HepG2 (cell line): ENCODE data around the gene RER1. TPM values are rescaled to one million over a fixed set of nuclear protein-coding genes. Genes with fewer than 3 reads are reported as not detected.
A peak's percentile ranks its signal among the peaks of the same experiment; 100 is the strongest.

Experiments
- ATAC-seq: fragments of 200-7000 bp; cut with Tn5 transposase; 3 replicates; pipeline ENCODE4 v1.9.1; 2020; ENCODE audit warnings: mild to moderate bottlenecking, moderate library complexity
- BruUV-seq: library from RNA; stranded (reverse); fragments of 400-500 nt; replicated peaks from 2 replicates; lab custom pipeline; 2021; lab: Mats Ljungman, UMichigan
- CTCF ChIA-PET: fragments of 300-600 bp; formaldehyde crosslinking; extraction: SDS; loops from one replicate; lab custom pipeline; 2021; ENCODE audit warnings: low total read pairs, inconsistent platforms, low intra/inter-chr PET ratio; lab: Yijun Ruan, JAX
- POLR2A ChIA-PET: fragments of 350-600 bp; sonication (Branson Sonifier 250); formaldehyde crosslinking; loops from one replicate; lab custom pipeline; 2020; ENCODE audit warnings: antibody characterized with exemption, inconsistent platforms; lab: Yijun Ruan, JAX
- DNase-seq: peaks from one replicate; pipeline ENCODE4 v3.0.0-alpha.2; 2015; ENCODE audit warnings: low spot score
- FAIRE-seq: peaks from 3 replicates; lab custom pipeline; 2011; peaks lifted over from hg19 to GRCh38; lab: Jason Lieb, UNC
- H2AFZ ChIP-seq: one replicate; pipeline ENCODE4 v1.6.1; 2011; ENCODE audit warnings: low read length, inconsistent platforms
- H3K27ac ChIP-seq: fragments of 300-600 bp; 3 replicates; pipeline ENCODE4 v1.8.0; 2011; ENCODE audit warnings: mixed run types, mild to moderate bottlenecking, mixed read lengths, low read length, inconsistent platforms; ENCODE audit not compliant: insufficient read depth; ENCODE audit errors: extremely low read length
- H3K27me3 ChIP-seq, 2 experiments: fragments of 200-600 bp in 1 of 2; 2 replicates in 1 of 2; 3 replicates in 1 of 2; pipeline versions ENCODE4 v1.6.0 to v1.8.0; 2011; ENCODE audit warnings: low read length in 2 of 2, mild to moderate bottlenecking in 2 of 2, moderate library complexity in 2 of 2, inconsistent platforms in 1 of 2; ENCODE audit not compliant: insufficient read depth in 2 of 2, control insufficient read depth in 1 of 2
- H3K36me3 ChIP-seq, 2 experiments: fragments of 200-600 bp in 1 of 2; replicated peaks in 1 of 2; 2 replicates in 1 of 2; 3 replicates in 1 of 2; pipeline versions ENCODE4 v1.5.1 to v1.8.0; 2011; ENCODE audit warnings: low read length in 2 of 2, inconsistent platforms in 1 of 2; ENCODE audit not compliant: insufficient read depth in 2 of 2, control insufficient read depth in 1 of 2
- H3K4me1 ChIP-seq: 2 replicates; pipeline ENCODE4 v1.5.1; 2012; ENCODE audit warnings: low read length, inconsistent platforms; ENCODE audit not compliant: insufficient read depth
- H3K4me2 ChIP-seq: 2 replicates; pipeline ENCODE4 v1.6.0; 2011; ENCODE audit warnings: low read depth, low read length, inconsistent platforms
- H3K4me3 ChIP-seq, 3 experiments: fragments of 200-600 bp in 1 of 3; sonication (generic), shearing (Covaris generic) in 1 of 3; replicated peaks in 1 of 3; 2 replicates each; pipeline ENCODE4 v1.5.1; 2011 to 2016; ENCODE audit warnings: low read length in 3 of 3, inconsistent platforms in 2 of 3, low read depth in 2 of 3, mild to moderate bottlenecking in 2 of 3, control low read depth in 1 of 3, mixed read lengths in 1 of 3; ENCODE audit not compliant: insufficient read depth in 1 of 3
- H3K79me2 ChIP-seq: one replicate; pipeline ENCODE4 v1.6.1; 2011; ENCODE audit warnings: low read length, inconsistent platforms; ENCODE audit not compliant: insufficient read depth
- H3K9ac ChIP-seq: 2 replicates; pipeline ENCODE4 v1.6.0; 2011; ENCODE audit warnings: mild to moderate bottlenecking, low read depth, low read length, inconsistent platforms; ENCODE audit not compliant: insufficient read depth
- H3K9me3 ChIP-seq: 2 replicates; pipeline ENCODE4 v1.5.1; 2012; ENCODE audit warnings: mild to moderate bottlenecking, low read length
- H4K20me1 ChIP-seq: 2 replicates; pipeline ENCODE4 v1.6.0; 2011; ENCODE audit warnings: inconsistent platforms, mild to moderate bottlenecking, low read length, moderate library complexity; ENCODE audit not compliant: insufficient read depth
- ARHGAP35 ChIP-seq: sonication (generic); formaldehyde crosslinking; IDR thresholded peaks from 2 replicates; pipeline ENCODE4 v1.9.0; 2022; ENCODE audit warnings: mild to moderate bottlenecking, inconsistent platforms, moderate library complexity, missing genetic modification reagents, borderline replicate concordance
- ARNT2 ChIP-seq: sonication (generic); formaldehyde crosslinking; IDR thresholded peaks from 2 replicates; pipeline ENCODE4 v1.8.0; 2022; ENCODE audit warnings: mild to moderate bottlenecking, low read depth, missing genetic modification reagents, moderate library complexity
- EZH2 ChIP-seq: conservative IDR thresholded peaks from 2 replicates; pipeline ENCODE4 v1.6.1; 2012; ENCODE audit warnings: mild to moderate bottlenecking, low read depth, low read length, moderate library complexity
- HNRNPK ChIP-seq: fragments of 200-400 bp; formaldehyde crosslinking; IDR thresholded peaks from 2 replicates; pipeline ENCODE4 v1.6.1; 2018; ENCODE audit warnings: low read length, low read depth, moderate library complexity, mild to moderate bottlenecking; ENCODE audit not compliant: poor library complexity, severe bottlenecking
- HNRNPL ChIP-seq: fragments of 200-400 bp; formaldehyde crosslinking; IDR thresholded peaks from 2 replicates; pipeline ENCODE4 v1.6.1; 2017; ENCODE audit warnings: mild to moderate bottlenecking, low read depth, low read length
- HNRNPLL ChIP-seq: fragments of 200-400 bp; formaldehyde crosslinking; IDR thresholded peaks from 2 replicates; pipeline ENCODE4 v1.6.1; 2017; ENCODE audit warnings: mild to moderate bottlenecking, low read depth, low read length; ENCODE audit not compliant: poor library complexity, severe bottlenecking
- NR2F6 ChIP-seq, 2 experiments: IDR thresholded peaks; 2 replicates each; pipeline ENCODE4 v1.6.1; 2016; ENCODE audit warnings: antibody characterized with exemption in 1 of 2, mild to moderate bottlenecking in 1 of 2
- RAD21 ChIP-seq: fragments of 450-650 bp; formaldehyde crosslinking; IDR thresholded peaks from 2 replicates; pipeline ENCODE4 v1.5.0; 2020; ENCODE audit warnings: mild to moderate bottlenecking
- SALL2 ChIP-seq: sonication (generic); formaldehyde crosslinking; IDR thresholded peaks from 2 replicates; pipeline ENCODE4 v1.8.1; 2023; ENCODE audit warnings: mild to moderate bottlenecking, missing genetic modification reagents, inconsistent platforms
- STAG1 ChIP-seq: sonication (generic); formaldehyde crosslinking; IDR thresholded peaks from 2 replicates; pipeline ENCODE4 v1.4.0; 2020; ENCODE audit warnings: missing genetic modification reagents
- ZNF687 ChIP-seq: sonication (generic); formaldehyde crosslinking; IDR thresholded peaks from 2 replicates; pipeline ENCODE4 v1.5.1; 2020; ENCODE audit warnings: mild to moderate bottlenecking, missing genetic modification reagents, moderate library complexity
- WGBS: methylation state at CpG from one replicate; pipeline ENCODE4 v1.1.6; 2017; ENCODE audit warnings: low lambda C conversion rate; 5-methylcytosine and 5-hydroxymethylcytosine counted together
- in situ Hi-C: cut with HindIII; loops from 2 replicates; pipeline ENCODE4 v1.10.0; 2017; ENCODE audit warnings: low pct_unique_long_range_greater_than_20kb; ENCODE audit not compliant: extremely low pct_ligation_motif_present
- intact Hi-C: fragments of 100-400 bp; cut with micrococcal nuclease; formaldehyde crosslinking; loops from one replicate; pipeline ENCODE4 v1.10.0; 2022; ENCODE audit not compliant: unreplicated experiment
- polyA plus RNA-seq, 8 experiments: library from polyadenylated mRNA; depleted of rRNA in 3 of 8; stranded (reverse) in 7 of 8; unstranded in 1 of 8; fragments of >200 nt; fragmentation: Illumina TruSeq in 4 of 8; extraction: Trizol in 4 of 8; gene quantifications; 2 replicates each; pipeline versions ENCODE4 v1.2.1 to v1.2.3, GENCODE V29; 2011 to 2016; ENCODE audit warnings: low read depth in 4 of 8, missing spikeins in 1 of 8, mixed read lengths in 1 of 8; ENCODE audit not compliant: insufficient read depth in 1 of 8
- total RNA-seq, 5 experiments: library from RNA; depleted of rRNA; stranded (reverse); fragments of >200 nt; fragmentation: Illumina TruSeq; extraction: Trizol; gene quantifications; 2 replicates each; pipeline ENCODE4 v1.2.3, GENCODE V29; 2016; ENCODE audit warnings: low read depth in 1 of 5
- TF ChIP-seq, protein P1 (sequence below): sonication (generic); formaldehyde crosslinking; IDR thresholded peaks from 2 replicates; pipeline ENCODE4 v1.5.0; 2020; ENCODE audit warnings: mild to moderate bottlenecking, missing genetic modification reagents, moderate library complexity
- TF ChIP-seq, protein P2 (sequence below): IDR thresholded peaks from 2 replicates; pipeline ENCODE4 v1.6.1; 2016
- TF ChIP-seq, protein P3 (sequence below): sonication (generic); formaldehyde crosslinking; conservative IDR thresholded peaks from 2 replicates; pipeline ENCODE4 v1.8.1; 2023; ENCODE audit warnings: missing genetic modification reagents

Gene RER1
- total and polyA plus RNA-seq, 2 of the 13 experiments (the other 11 are each of a cell fraction or from before 2014, with no cell fraction given) = 128 to 164 TPM

DNA sequence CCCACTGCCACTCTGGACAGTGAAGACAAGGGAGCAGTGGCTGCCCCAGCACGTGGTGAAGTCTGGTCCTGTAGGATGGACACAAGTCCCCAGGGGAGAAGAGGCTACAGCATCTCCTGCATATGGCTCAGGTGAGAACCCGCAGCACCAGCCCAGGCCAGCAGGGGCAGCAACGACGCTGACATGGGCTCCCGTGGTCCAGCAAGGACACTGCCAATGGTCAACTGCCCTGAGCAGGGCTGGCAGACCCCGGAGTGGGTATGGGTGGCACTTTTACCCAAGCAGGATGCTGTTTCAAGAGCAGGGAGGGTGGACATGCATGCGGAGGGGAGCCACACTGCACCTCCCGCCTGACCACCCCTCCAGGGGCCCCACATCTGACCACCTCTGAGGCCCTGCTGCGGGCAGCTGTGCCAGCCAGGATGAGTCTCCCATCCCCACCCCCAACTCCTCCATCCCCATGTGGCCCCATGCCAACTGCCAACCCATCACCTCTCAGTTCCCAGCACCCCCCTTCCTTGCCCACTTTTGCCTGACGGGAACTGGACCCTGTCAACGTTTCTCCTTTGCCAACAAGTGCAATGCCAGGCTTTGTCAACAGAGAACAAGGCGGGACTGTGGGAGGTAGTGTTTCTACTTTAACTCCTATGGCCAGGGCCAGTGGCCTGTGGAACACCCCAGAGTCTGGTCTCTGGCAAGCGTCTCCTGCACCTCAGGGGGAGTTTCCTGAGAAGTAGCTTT is 8.8 kb upstream of the RER1 start:
- intact Hi-C loops = loop anchor here (1.0 to 5.0 kb wide), 2 partner anchors 70 to 187 kb away; no protein-coding TSS in a partner anchor
- WGBS = 89% methylated on average over 5 of the region's 13 CpGs
- POLR2A ChIA-PET = interaction anchor here (1.3 to 1.8 kb wide), 2 partner anchors 163 to 187 kb away, joined by 7 to 20 read pairs; partner anchors contain the start of gene FAAP20
- CTCF ChIA-PET = interaction anchor here (3.1 kb wide), 1 partner anchor 187 kb away, joined by 30 read pairs; the partner anchor contains the start of gene FAAP20
- Histone ChIP-seq H2AFZ (no peak overlapping the region), H3K27ac (no peak overlapping the region), H3K9ac (no peak overlapping the region), H4K20me1 (no peaks in the 10 kb centered on the region), H3K36me3 (0 out of 5 replicates have a peak, but pooled peaks cover 0 to 3% of the 10 kb centered on the region in 2 experiments), H3K4me2 (no peak overlapping the region), H3K4me3 (no peak overlapping the region), H3K27me3 (no peaks in the 10 kb centered on the region), H3K79me2 (no peaks in the 10 kb centered on the region), H3K9me3 (no peaks in the 10 kb centered on the region), H3K4me1 (peaks cover 30% of the 10 kb centered on the region)
- DNase-seq (peak; percentile 36), ATAC-seq (peak; percentile 76), FAIRE-seq (peak; percentile 40)
- in situ Hi-C loops = loop anchor here (5.0 kb wide), 1 partner anchor 190 kb away; the partner anchor contains the start of gene FAAP20
- BruUV-seq = no TSS peak
- TF ChIP-seq, protein P1, sequence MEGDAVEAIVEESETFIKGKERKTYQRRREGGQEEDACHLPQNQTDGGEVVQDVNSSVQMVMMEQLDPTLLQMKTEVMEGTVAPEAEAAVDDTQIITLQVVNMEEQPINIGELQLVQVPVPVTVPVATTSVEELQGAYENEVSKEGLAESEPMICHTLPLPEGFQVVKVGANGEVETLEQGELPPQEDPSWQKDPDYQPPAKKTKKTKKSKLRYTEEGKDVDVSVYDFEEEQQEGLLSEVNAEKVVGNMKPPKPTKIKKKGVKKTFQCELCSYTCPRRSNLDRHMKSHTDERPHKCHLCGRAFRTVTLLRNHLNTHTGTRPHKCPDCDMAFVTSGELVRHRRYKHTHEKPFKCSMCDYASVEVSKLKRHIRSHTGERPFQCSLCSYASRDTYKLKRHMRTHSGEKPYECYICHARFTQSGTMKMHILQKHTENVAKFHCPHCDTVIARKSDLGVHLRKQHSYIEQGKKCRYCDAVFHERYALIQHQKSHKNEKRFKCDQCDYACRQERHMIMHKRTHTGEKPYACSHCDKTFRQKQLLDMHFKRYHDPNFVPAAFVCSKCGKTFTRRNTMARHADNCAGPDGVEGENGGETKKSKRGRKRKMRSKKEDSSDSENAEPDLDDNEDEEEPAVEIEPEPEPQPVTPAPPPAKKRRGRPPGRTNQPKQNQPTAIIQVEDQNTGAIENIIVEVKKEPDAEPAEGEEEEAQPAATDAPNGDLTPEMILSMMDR (CRISPR knock-in tag) = peak; percentile 71
- peak; percentile 61 for TF ChIP-seq STAG1
- TF ChIP-seq RAD21 (CRISPR knock-in tag) = 0 out of 2 replicates have a peak, but pooled peaks have one; percentile 21
- no peak for TF ChIP-seq EZH2
- TF ChIP-seq ZNF687 (CRISPR knock-in tag) = 0 out of 2 replicates have a peak, but pooled peaks have one; percentile 3
- TF ChIP-seq, protein P2, sequence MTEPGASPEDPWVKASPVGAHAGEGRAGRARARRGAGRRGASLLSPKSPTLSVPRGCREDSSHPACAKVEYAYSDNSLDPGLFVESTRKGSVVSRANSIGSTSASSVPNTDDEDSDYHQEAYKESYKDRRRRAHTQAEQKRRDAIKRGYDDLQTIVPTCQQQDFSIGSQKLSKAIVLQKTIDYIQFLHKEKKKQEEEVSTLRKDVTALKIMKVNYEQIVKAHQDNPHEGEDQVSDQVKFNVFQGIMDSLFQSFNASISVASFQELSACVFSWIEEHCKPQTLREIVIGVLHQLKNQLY = no peak
- TF ChIP-seq HNRNPK = peak; percentile 15
- TF ChIP-seq HNRNPLL = peak; percentile 23
- TF ChIP-seq ARHGAP35 (CRISPR knock-in tag) = no peak
- no peak for TF ChIP-seq SALL2 (CRISPR knock-in tag)
- TF ChIP-seq, protein P3, sequence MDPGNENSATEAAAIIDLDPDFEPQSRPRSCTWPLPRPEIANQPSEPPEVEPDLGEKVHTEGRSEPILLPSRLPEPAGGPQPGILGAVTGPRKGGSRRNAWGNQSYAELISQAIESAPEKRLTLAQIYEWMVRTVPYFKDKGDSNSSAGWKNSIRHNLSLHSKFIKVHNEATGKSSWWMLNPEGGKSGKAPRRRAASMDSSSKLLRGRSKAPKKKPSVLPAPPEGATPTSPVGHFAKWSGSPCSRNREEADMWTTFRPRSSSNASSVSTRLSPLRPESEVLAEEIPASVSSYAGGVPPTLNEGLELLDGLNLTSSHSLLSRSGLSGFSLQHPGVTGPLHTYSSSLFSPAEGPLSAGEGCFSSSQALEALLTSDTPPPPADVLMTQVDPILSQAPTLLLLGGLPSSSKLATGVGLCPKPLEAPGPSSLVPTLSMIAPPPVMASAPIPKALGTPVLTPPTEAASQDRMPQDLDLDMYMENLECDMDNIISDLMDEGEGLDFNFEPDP (CRISPR knock-in tag) = no peak
- no peak for TF ChIP-seq NR2F6 (IDR thresholded peaks at IDR 0.05)
- TF ChIP-seq NR2F6 (CRISPR knock-in tag; IDR thresholded peaks at IDR 0.05) = no peak
- TF ChIP-seq ARNT2 (CRISPR knock-in tag) = no peak
- peak; percentile 92 for TF ChIP-seq HNRNPL
